Pancreas (tissue), 10 donors: ENCODE results near the gene NDUFV2. TPM values are rescaled to one million over a fixed set of nuclear protein-coding genes. Genes with fewer than 3 reads are reported as not detected.
"Not testable (repeated sequence)": the region's sequence is repeated elsewhere in the genome, so short reads cannot be mapped to it uniquely, and the experiment has no call there.

ENCODE experiments used
- ATAC-seq, 4 donors: fragments of 200-7000 bp; cut with Tn5 transposase; one replicate each; pipeline versions ENCODE4 v1.8.0 to v1.9.1; 2020; ENCODE audit warnings: mild to moderate bottlenecking in 4 of 4, moderate library complexity in 4 of 4
- DNase-seq, 6 donors: peaks; one replicate each; pipeline ENCODE4 v3.0.0-alpha.2; 2020
- FAIRE-seq: peaks from 2 replicates; lab custom pipeline; 2012; peaks lifted over from hg19 to GRCh38; lab: Jason Lieb, UNC
- H3K27ac ChIP-seq, 4 donors: fragments of 200-600 bp; sonication (generic); 1 replicate in 3 of 4; 2 replicates in 1 of 4; pipeline versions ENCODE4 v1.5.0 to v1.8.0; 2020
- H3K27me3 ChIP-seq, 4 donors: fragments of 200-600 bp; one replicate each; pipeline ENCODE4 v1.8.0; 2021
- H3K36me3 ChIP-seq, 3 donors: fragments of 200-600 bp; sonication (generic) in 1 of 3; one replicate each; pipeline versions ENCODE4 v1.5.0 to v1.8.0; 2020 to 2021
- H3K4me1 ChIP-seq, 3 donors: fragments of 200-600 bp; one replicate each; pipeline ENCODE4 v1.8.0; 2021
- H3K4me3 ChIP-seq, 4 donors: fragments of 200-600 bp; sonication (generic) in 2 of 4; one replicate each; pipeline versions ENCODE4 v1.5.0 to v1.8.0; 2020 to 2021
- H3K9me3 ChIP-seq, 4 donors: fragments of 200-600 bp; one replicate each; pipeline ENCODE4 v1.8.0; 2021
- CTCF ChIP-seq, 4 donors: fragments of 200-600 bp; sonication (generic) in 3 of 4; IDR thresholded peaks; one replicate each; pipeline versions ENCODE4 v1.5.0 to v1.8.0; 2021; ENCODE audit warnings: antibody characterized with exemption in 4 of 4
- WGBS, 2 donors: extraction: QIAGEN DNeasy Blood & Tissue Kit; methylation state at CpG; one replicate each; pipeline ENCODE4 v1.1.7; 2013; 5-methylcytosine and 5-hydroxymethylcytosine counted together
- intact Hi-C, 3 donors: fragments of 100-400 bp; cut with DNase I; formaldehyde crosslinking; loops; one replicate each; pipeline versions ENCODE4 v1.11.1 to v1.14.2; 2022
- polyA plus RNA-seq, 2 donors: library from polyadenylated mRNA; stranded (reverse); fragments of 200-250 nt; gene quantifications; one replicate each; pipeline ENCODE4 v1.2.3, GENCODE V29; 2013
- total RNA-seq, 6 donors: library from RNA; stranded (reverse); fragmentation: NEBNext Ultra II Directional in 4 of 6; extraction: Animal tissue kit (Norgen Biotek cat#: 25700) in 4 of 6; gene quantifications; one replicate each; pipeline versions ENCODE4 v1.2.1 to v1.2.4, GENCODE V29; 2021 to 2023
- donor health status: healthy with polysubstance abuse.
- donor health status: DM: no; HTN: no; CAD: no; lungs with moderate emphysema.
- donor health status: DM: no; HTN: no; CAD: no.
- donor health status: control.
- donor health status: control.
- donor health status: Bipolar disorder and iron deficiency.
- donor health status: DM: yes; HTN: yes; CAD: no.
- donor health status: DM: no; HTN: no; CAD: no.
- donor health status: DM: no; HTN: no; CAD: no.
- donor health status: DM: yes; HTN: yes; CAD: no.

The NDUFV2 gene
- total and polyA plus RNA-seq, 8 donors: 48.1 to 115 (median 62.5) TPM

GRCh38 chr18:9091066-9091476 is 11.4 kb upstream of the NDUFV2 start:
- WGBS, 2 donors: 76 to 83% methylated on average over 4 of the region's 4 CpGs
- no peak for FAIRE-seq
- Histone ChIP-seq H3K27me3 (no peaks in the 10 kb centered on the region), H3K9me3 (no peaks in the 10 kb centered on the region), H3K4me3 (no peak overlapping the region), H3K4me1 (peaks cover 0 to 3% (median 0%) of the 10 kb centered on the region in 3 donors), H3K27ac (no peak overlapping the region), H3K36me3 (no peaks in the 10 kb centered on the region)
- no peak for DNase-seq
- TF ChIP-seq CTCF (IDR thresholded peaks at IDR 0.05): no peak
- intact Hi-C loops: no loop called here
- ATAC-seq: no peak

- ATAC-seq: peak in 1 of 4 donors; percentile 55
- no peaks in the 10 kb centered on the region for H3K36me3 ChIP-seq
- intact Hi-C loops: no loop called here
- peaks cover 0 to 3% (median 0%) of the 10 kb centered on the region in 3 donors for H3K4me1 ChIP-seq
- no peak for DNase-seq
- no peaks in the 10 kb centered on the region for H3K27me3 ChIP-seq
- no peak overlapping the region for H3K27ac ChIP-seq
- 44 to 59% methylated on average over 2 of the region's 2 CpGs for whole genome bisulfite sequencing, 2 donors
- H3K9me3 ChIP-seq: no peaks in the 10 kb centered on the region
- no peak for FAIRE-seq
- no peak overlapping the region for H3K4me3 ChIP-seq
- TF ChIP-seq CTCF (IDR thresholded peaks at IDR 0.05): no peak
Measured at GRCh38 chr18:9092665-9093064, 9.8 kb upstream of the NDUFV2 start.

DNA sequence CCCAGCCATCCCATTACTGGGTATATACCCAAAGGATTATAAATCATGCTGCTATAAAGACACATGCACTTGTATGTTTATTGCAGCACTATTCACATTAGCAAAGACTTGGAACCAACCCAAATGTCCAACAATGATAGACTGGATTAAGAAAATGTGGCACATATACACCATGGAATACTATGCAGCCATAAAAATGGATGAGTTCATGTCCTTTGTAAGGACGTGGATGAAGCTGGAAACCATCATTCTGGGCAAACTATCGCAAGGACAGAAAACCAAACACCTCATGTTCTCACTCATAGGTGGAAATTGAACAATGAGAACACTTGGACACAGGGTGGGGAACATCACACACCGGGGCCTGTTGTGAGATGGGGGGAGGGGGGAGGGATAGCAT is 9.4 kb upstream of the NDUFV2 start:
- FAIRE-seq, H3K4me3 ChIP-seq, ATAC-seq, DNase-seq, H3K27me3 ChIP-seq, H3K9me3 ChIP-seq, H3K36me3 ChIP-seq, intact Hi-C loops, H3K27ac ChIP-seq, H3K4me1 ChIP-seq: not testable (repeated sequence)
- WGBS, 2 donors: 71 to 77% methylated on average over 3 of the region's 3 CpGs

DNA sequence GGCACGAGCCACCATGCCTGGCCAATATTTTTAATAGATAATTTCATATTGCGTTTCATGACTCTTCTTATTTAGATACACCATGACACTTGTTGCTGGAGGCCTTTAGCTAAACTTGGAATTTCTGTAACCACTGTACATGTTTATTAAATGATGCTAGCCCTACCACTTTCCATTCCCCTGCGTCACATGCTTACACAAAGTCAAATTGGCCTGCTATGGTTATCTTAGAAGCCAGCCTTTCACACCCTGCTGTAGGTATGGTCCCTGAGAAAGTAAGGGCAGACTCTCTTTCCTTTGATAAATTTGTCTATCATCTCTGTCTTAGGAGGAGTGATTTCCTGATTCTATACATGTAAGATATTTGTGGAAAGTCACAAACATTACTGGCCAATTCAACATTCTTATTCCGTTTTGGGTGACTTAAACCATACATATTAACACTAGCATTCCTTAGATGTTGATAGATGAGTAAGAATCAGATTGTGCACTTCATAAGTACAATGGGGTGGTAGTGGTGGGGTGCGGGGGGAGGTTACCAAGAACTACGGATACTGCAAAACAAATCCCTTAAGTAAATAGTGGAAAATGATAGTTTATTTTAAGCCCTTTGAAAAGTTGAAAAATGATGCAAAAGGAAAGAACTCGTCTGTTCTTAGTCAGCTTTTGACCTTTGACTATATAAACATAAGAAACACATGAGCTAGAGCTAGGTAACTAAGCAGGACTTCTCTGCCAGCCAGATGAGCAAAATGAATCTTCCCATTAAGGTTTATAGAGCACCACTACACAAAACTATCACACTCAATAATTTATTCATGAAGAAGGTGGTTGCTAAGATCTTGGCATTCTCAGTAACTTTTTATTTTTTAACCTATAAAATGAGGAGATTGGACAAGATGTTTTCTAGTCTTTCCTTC is 7.9 kb upstream of the NDUFV2 start:
- H3K27me3 ChIP-seq: no peaks in the 10 kb centered on the region
- H3K9me3 ChIP-seq: no peaks in the 10 kb centered on the region
- ATAC-seq (peak in 1 of 4 donors; percentile 39), FAIRE-seq (no peak), DNase-seq (no peak)
- 70 to 72% methylated on average over 7 of the region's 7 CpGs for WGBS, 2 donors
- peaks cover 0 to 3% (median 0%) of the 10 kb centered on the region in 3 donors for H3K4me1 ChIP-seq
- H3K36me3 ChIP-seq: no peaks in the 10 kb centered on the region
- no peak overlapping the region for H3K4me3 ChIP-seq
- TF ChIP-seq CTCF (IDR thresholded peaks at IDR 0.05): no peak
- no peak overlapping the region for H3K27ac ChIP-seq
- intact Hi-C loops: no loop called here

- Histone ChIP-seq H3K27me3 (no peaks in the 10 kb centered on the region), H3K36me3 (no peaks in the 10 kb centered on the region), H3K4me3 (no peak overlapping the region), H3K27ac (no peak overlapping the region), H3K9me3 (no peaks in the 10 kb centered on the region), H3K4me1 (peaks cover 0 to 3% (median 0%) of the 10 kb centered on the region in 3 donors)
- DNase-seq: no peak
- no peak for FAIRE-seq
- WGBS, 2 donors: 68 to 74% methylated on average over 9 of the region's 9 CpGs
- peak in 1 of 4 donors; percentile 41 for ATAC-seq
- intact Hi-C loops: no loop called here
- TF ChIP-seq CTCF (IDR thresholded peaks at IDR 0.05): no peak
Measured at GRCh38 chr18:9095297-9096006, 7.0 kb upstream of the NDUFV2 start.
